ENCODE data around the gene B9D1.

- TF ChIP-seq FOSL1 (tag; conservative IDR thresholded peaks at IDR 0.05) (no peak), TEAD4 (IDR thresholded peaks at IDR 0.05; ENCODE audit: low read length) (no peak), TEAD4 (CRISPR knock-in tag; IDR thresholded peaks at IDR 0.05; ENCODE audit: borderline replicate concordance) (no peak), POLR2AphosphoS5 (IDR thresholded peaks at IDR 0.05; ENCODE audit: control insufficient read depth, insufficient read depth, low read depth, low read length) (no peak), CBFB (CRISPR knock-in tag; IDR thresholded peaks at IDR 0.05) (no peak), MXI1 (IDR thresholded peaks at IDR 0.05; ENCODE audit: low read depth, low read length) (no peak), SOX6 (IDR thresholded peaks at IDR 0.05) (no peak), CEBPB (tag; IDR thresholded peaks at IDR 0.05) (no peak)
- TF ChIP-seq, protein P1, sequence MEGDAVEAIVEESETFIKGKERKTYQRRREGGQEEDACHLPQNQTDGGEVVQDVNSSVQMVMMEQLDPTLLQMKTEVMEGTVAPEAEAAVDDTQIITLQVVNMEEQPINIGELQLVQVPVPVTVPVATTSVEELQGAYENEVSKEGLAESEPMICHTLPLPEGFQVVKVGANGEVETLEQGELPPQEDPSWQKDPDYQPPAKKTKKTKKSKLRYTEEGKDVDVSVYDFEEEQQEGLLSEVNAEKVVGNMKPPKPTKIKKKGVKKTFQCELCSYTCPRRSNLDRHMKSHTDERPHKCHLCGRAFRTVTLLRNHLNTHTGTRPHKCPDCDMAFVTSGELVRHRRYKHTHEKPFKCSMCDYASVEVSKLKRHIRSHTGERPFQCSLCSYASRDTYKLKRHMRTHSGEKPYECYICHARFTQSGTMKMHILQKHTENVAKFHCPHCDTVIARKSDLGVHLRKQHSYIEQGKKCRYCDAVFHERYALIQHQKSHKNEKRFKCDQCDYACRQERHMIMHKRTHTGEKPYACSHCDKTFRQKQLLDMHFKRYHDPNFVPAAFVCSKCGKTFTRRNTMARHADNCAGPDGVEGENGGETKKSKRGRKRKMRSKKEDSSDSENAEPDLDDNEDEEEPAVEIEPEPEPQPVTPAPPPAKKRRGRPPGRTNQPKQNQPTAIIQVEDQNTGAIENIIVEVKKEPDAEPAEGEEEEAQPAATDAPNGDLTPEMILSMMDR (IDR thresholded peaks at IDR 0.05 in 2 of 3, conservative IDR thresholded peaks at IDR 0.05 in 1 of 3; ENCODE audit: insufficient read depth in 2 of 3, low read depth in 1 of 3, low read length in 3 of 3) = no peak
Observed at GRCh38 chr17:19333132-19333440, 29.4 kb downstream of the B9D1 start.

All from K562 (cell line).